Esophagus muscularis mucosa (tissue), 4 donors: ENCODE data around the gene MEF2A. TPM values are rescaled to one million over a fixed set of nuclear protein-coding genes. Genes with fewer than 3 reads are reported as not detected.

Source experiments
- DNase-seq: peaks from one replicate; pipeline ENCODE4 v3.0.0-alpha.2; 2017; ENCODE audit errors: extremely low spot score
- H3K27ac ChIP-seq, 4 donors: fragments of 200-600 bp; sonication (generic); replicated peaks in 1 of 4; 1 replicate in 3 of 4; 2 replicates in 1 of 4; pipeline ENCODE4 v1.5.1; 2016 to 2019; ENCODE audit warnings: mild to moderate bottlenecking in 1 of 4
- H3K27me3 ChIP-seq, 4 donors: fragments of 200-600 bp; sonication (generic); one replicate each; pipeline versions ENCODE4 v1.5.1 to v1.6.0; 2016 to 2019
- H3K36me3 ChIP-seq, 4 donors: fragments of 200-600 bp; sonication (generic); one replicate each; pipeline ENCODE4 v1.5.1; 2016 to 2019
- H3K4me1 ChIP-seq, 4 donors: fragments of 200-600 bp; sonication (generic); one replicate each; pipeline ENCODE4 v1.5.1; 2016 to 2019
- H3K4me3 ChIP-seq, 4 donors: fragments of 200-600 bp; sonication (generic); 1 replicate in 2 of 4; 2 replicates in 2 of 4; pipeline ENCODE4 v1.5.1; 2016 to 2019; ENCODE audit warnings: mild to moderate bottlenecking in 4 of 4, moderate library complexity in 1 of 4
- H3K9me3 ChIP-seq, 4 donors: fragments of 200-600 bp; sonication (generic); 1 replicate in 3 of 4; 2 replicates in 1 of 4; pipeline ENCODE4 v1.5.1; 2016 to 2019
- CTCF ChIP-seq, 3 experiments: fragments of 200-600 bp in 2 of 3; fragments of 450-650 bp in 1 of 3; sonication (generic) in 2 of 3; IDR thresholded peaks; one replicate each; pipeline ENCODE4 v1.5.1; 2017 to 2019; ENCODE audit warnings: antibody characterized with exemption in 3 of 3, mild to moderate bottlenecking in 2 of 3, moderate library complexity in 1 of 3
- EP300 ChIP-seq: sonication (generic); formaldehyde crosslinking; IDR thresholded peaks from one replicate; pipeline ENCODE4 v1.6.1; 2017; ENCODE audit warnings: antibody characterized with exemption
- POLR2A ChIP-seq: fragments of 450-650 bp; IDR thresholded peaks from one replicate; pipeline ENCODE4 v1.6.1; 2017; ENCODE audit warnings: antibody characterized with exemption, moderate library complexity, mild to moderate bottlenecking, low read depth
- POLR2AphosphoS5 ChIP-seq, 2 donors: sonication (generic); formaldehyde crosslinking; IDR thresholded peaks; one replicate each; pipeline ENCODE4 v1.6.1; 2017; ENCODE audit warnings: antibody characterized with exemption in 2 of 2
- WGBS: methylation state at CpG from one replicate; pipeline ENCODE4 v1.1.5; 2018; 5-methylcytosine and 5-hydroxymethylcytosine counted together
- intact Hi-C: fragments of 100-400 bp; cut with DNase I; formaldehyde crosslinking; loops from one replicate; pipeline ENCODE4 v1.15.1; 2023
- total RNA-seq, 4 donors: library from RNA; depleted of rRNA; stranded (reverse); fragments of >200 nt; gene quantifications; one replicate each; pipeline versions ENCODE4 v1.1.0 to v1.2.1, GENCODE V29; 2016

MEF2A gene
- total RNA-seq, 4 donors from 2014 or later: 63.1 to 76.7 (median 73.3) TPM

GRCh38 chr15:99673111-99673510 lies 107.3 kb downstream of the MEF2A start:
- no peaks in the 10 kb centered on the region for H3K27me3 ChIP-seq
- WGBS: 97% methylated on average over 1 of the region's 1 CpG
- intact Hi-C loops: no loop called here
- H3K27ac ChIP-seq: no peak overlapping the region
- H3K4me1 ChIP-seq: peaks cover 9 to 31% (median 12%) of the 10 kb centered on the region in 4 donors
- DNase-seq: no peak
- TF ChIP-seq POLR2A (no peak), CTCF (IDR thresholded peaks at IDR 0.05) (no peak), POLR2AphosphoS5 (IDR thresholded peaks at IDR 0.05) (no peak), EP300 (no peak)
- H3K36me3 ChIP-seq: peaks cover 22 to 60% (median 40%) of the 10 kb centered on the region in 4 donors
- H3K4me3 ChIP-seq: no peak overlapping the region
- no peaks in the 10 kb centered on the region for H3K9me3 ChIP-seq

GRCh38 chr15:99674279-99674678 lies 108.5 kb downstream of the MEF2A start:
- 86% methylated on average over 2 of the region's 2 CpGs for WGBS
- intact Hi-C loops: no loop called here
- H3K4me3 ChIP-seq: no peak overlapping the region
- peaks cover 0 to 19% (median 2%) of the 10 kb centered on the region in 4 donors for H3K4me1 ChIP-seq
- H3K36me3 ChIP-seq: peaks cover 22 to 71% (median 49%) of the 10 kb centered on the region in 4 donors
- no peaks in the 10 kb centered on the region for H3K27me3 ChIP-seq
- H3K27ac ChIP-seq: no peak overlapping the region
- DNase-seq: no peak
- TF ChIP-seq EP300 (no peak), POLR2AphosphoS5 (IDR thresholded peaks at IDR 0.05) (no peak), CTCF (IDR thresholded peaks at IDR 0.05) (no peak), POLR2A (no peak)
- H3K9me3 ChIP-seq: no peaks in the 10 kb centered on the region

GRCh38 chr15:99677540-99678134 lies 111.9 kb downstream of the MEF2A start:
- Histone ChIP-seq H3K4me3 (no peak overlapping the region), H3K4me1 (peaks cover 3 to 18% (median 17%) of the 10 kb centered on the region in 4 donors), H3K27me3 (no peaks in the 10 kb centered on the region), H3K36me3 (peaks cover 22 to 60% (median 43%) of the 10 kb centered on the region in 4 donors), H3K9me3 (no peaks in the 10 kb centered on the region), H3K27ac (no peak overlapping the region)
- intact Hi-C loops: no loop called here
- no peak for TF ChIP-seq CTCF (IDR thresholded peaks at IDR 0.05)
- no peak for TF ChIP-seq POLR2AphosphoS5 (IDR thresholded peaks at IDR 0.05)
- TF ChIP-seq EP300: no peak
- no peak for TF ChIP-seq POLR2A
- WGBS: 87% methylated on average over 4 of the region's 4 CpGs
- DNase-seq: no peak

GRCh38 chr15:99680276-99680675 lies 114.5 kb downstream of the MEF2A start:
- Histone ChIP-seq H3K4me3 (no peak overlapping the region), H3K9me3 (no peaks in the 10 kb centered on the region), H3K4me1 (peaks cover 3 to 21% (median 19%) of the 10 kb centered on the region in 4 donors), H3K36me3 (peaks cover 11 to 47% (median 32%) of the 10 kb centered on the region in 4 donors), H3K27me3 (no peaks in the 10 kb centered on the region), H3K27ac (peak overlapping the region in 1 of 4 donors; percentile 13)
- TF ChIP-seq CTCF (IDR thresholded peaks at IDR 0.05): no peak
- TF ChIP-seq POLR2AphosphoS5 (IDR thresholded peaks at IDR 0.05): no peak
- no peak for TF ChIP-seq EP300
- no peak for TF ChIP-seq POLR2A
- intact Hi-C loops: loop anchor here (10.0 kb wide), 1 partner anchor 105 kb away; no protein-coding TSS in a partner anchor
- DNase-seq: no peak
